Panc1 (cell line): Measurements from ENCODE around the gene PFN3.

ENCODE experiments used
- REST ChIP-seq, 2 experiments: IDR thresholded peaks; 2 replicates each; pipeline ENCODE4 v1.6.1; 2011 to 2012; ENCODE audit warnings: low read depth in 2 of 2, control low read depth in 1 of 2, low read length in 1 of 2, mild to moderate bottlenecking in 1 of 2, moderate library complexity in 1 of 2; ENCODE audit not compliant: insufficient read depth in 1 of 2
- TCF7L2 ChIP-seq: IDR thresholded peaks from 2 replicates; pipeline ENCODE4 v1.6.1; 2011; ENCODE audit warnings: mild to moderate bottlenecking, low read depth, low read length, inconsistent platforms
- TF ChIP-seq, protein P1 (sequence below): fragments of 450-650 bp; IDR thresholded peaks from 2 replicates; pipeline ENCODE4 v1.5.1; 2017; ENCODE audit warnings: mild to moderate bottlenecking

GRCh38 chr5:177397875-177398390 lies 2.5 kb downstream of the PFN3 start:
- TF ChIP-seq, protein P1, sequence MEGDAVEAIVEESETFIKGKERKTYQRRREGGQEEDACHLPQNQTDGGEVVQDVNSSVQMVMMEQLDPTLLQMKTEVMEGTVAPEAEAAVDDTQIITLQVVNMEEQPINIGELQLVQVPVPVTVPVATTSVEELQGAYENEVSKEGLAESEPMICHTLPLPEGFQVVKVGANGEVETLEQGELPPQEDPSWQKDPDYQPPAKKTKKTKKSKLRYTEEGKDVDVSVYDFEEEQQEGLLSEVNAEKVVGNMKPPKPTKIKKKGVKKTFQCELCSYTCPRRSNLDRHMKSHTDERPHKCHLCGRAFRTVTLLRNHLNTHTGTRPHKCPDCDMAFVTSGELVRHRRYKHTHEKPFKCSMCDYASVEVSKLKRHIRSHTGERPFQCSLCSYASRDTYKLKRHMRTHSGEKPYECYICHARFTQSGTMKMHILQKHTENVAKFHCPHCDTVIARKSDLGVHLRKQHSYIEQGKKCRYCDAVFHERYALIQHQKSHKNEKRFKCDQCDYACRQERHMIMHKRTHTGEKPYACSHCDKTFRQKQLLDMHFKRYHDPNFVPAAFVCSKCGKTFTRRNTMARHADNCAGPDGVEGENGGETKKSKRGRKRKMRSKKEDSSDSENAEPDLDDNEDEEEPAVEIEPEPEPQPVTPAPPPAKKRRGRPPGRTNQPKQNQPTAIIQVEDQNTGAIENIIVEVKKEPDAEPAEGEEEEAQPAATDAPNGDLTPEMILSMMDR: no peak
- TF ChIP-seq TCF7L2 (no peak), REST (IDR thresholded peaks at IDR 0.05; ENCODE audit: insufficient read depth in 1 of 2, low read depth in 2 of 2, low read length in 1 of 2) (no peak)
